ENCODE results near the gene IFNE. TPM values are rescaled to one million over a fixed set of nuclear protein-coding genes. Genes with fewer than 3 reads are reported as not detected.

Gene IFNE
- total RNA-seq, 1 donor from 2014 or later: not detected

GRCh38 chr9:21519855-21520434, 37.8 kb upstream of the IFNE start:
- no peaks in the 10 kb centered on the region for H3K4me1 ChIP-seq
- no peak for DNase-seq (ENCODE audit: low spot score)
- no peak overlapping the region for H3K4me3 ChIP-seq
- H3K9ac ChIP-seq: no peak overlapping the region
- Mint-ChIP-seq H3K4me1 (no peaks in the 10 kb centered on the region), H3K27me3 (ENCODE audit: insufficient read depth, low read depth) (no peaks in the 10 kb centered on the region), H3K27ac (no peak overlapping the region), H3K4me3 (no peak overlapping the region), H3K36me3 (no peaks in the 10 kb centered on the region), H3K9me3 (peaks cover 3% of the 10 kb centered on the region)
- H3K27me3 ChIP-seq: no peaks in the 10 kb centered on the region
- no peaks in the 10 kb centered on the region for H3F3A ChIP-seq (ENCODE audit: low read depth)
- H3K9me3 ChIP-seq (ENCODE audit: low read depth): no peaks in the 10 kb centered on the region
- no peak for TF ChIP-seq CTCF (IDR thresholded peaks at IDR 0.05)
- no peak for TF ChIP-seq EZH2 (IDR thresholded peaks at IDR 0.05)
- no peak for TF ChIP-seq EZH2phosphoT487 (IDR thresholded peaks at IDR 0.05)
- no peaks in the 10 kb centered on the region for H3K36me3 ChIP-seq
- no peak overlapping the region for H2AFZ ChIP-seq (replicated peaks)
- H4K20me1 ChIP-seq (ENCODE audit: low read depth): no peaks in the 10 kb centered on the region
- H3K4me2 ChIP-seq: no peak overlapping the region
- H3K27ac ChIP-seq: no peak overlapping the region
- no peaks in the 10 kb centered on the region for H3K79me2 ChIP-seq (ENCODE audit: low read depth)

GRCh38 chr9:21516796-21517195, 34.7 kb upstream of the IFNE start:
- H3K27me3 Mint-ChIP-seq (ENCODE audit: insufficient read depth, low read depth): no peaks in the 10 kb centered on the region
- H3K4me3 ChIP-seq: no peak overlapping the region
- no peak for TF ChIP-seq EZH2 (IDR thresholded peaks at IDR 0.05)
- no peak overlapping the region for H3K4me3 Mint-ChIP-seq
- H4K20me1 ChIP-seq (ENCODE audit: low read depth): no peaks in the 10 kb centered on the region
- no peaks in the 10 kb centered on the region for H3K79me2 ChIP-seq (ENCODE audit: low read depth)
- H3K27ac ChIP-seq: no peak overlapping the region
- no peaks in the 10 kb centered on the region for H3K36me3 Mint-ChIP-seq
- peaks cover 3% of the 10 kb centered on the region for H3K9me3 Mint-ChIP-seq
- no peak overlapping the region for H2AFZ ChIP-seq (replicated peaks)
- H3K4me1 Mint-ChIP-seq: no peaks in the 10 kb centered on the region
- no peaks in the 10 kb centered on the region for H3K27me3 ChIP-seq
- no peak overlapping the region for H3K9ac ChIP-seq
- H3K4me2 ChIP-seq: no peak overlapping the region
- no peak for DNase-seq (ENCODE audit: low spot score)
- H3K27ac Mint-ChIP-seq: peak overlapping the region; percentile 27
- no peaks in the 10 kb centered on the region for H3K9me3 ChIP-seq (ENCODE audit: low read depth)
- H3F3A ChIP-seq (ENCODE audit: low read depth): no peaks in the 10 kb centered on the region
- H3K36me3 ChIP-seq: no peaks in the 10 kb centered on the region
- H3K4me1 ChIP-seq: no peaks in the 10 kb centered on the region

GRCh38 chr9:21513431-21513830, 31.3 kb upstream of the IFNE start:
- no peak overlapping the region for H2AFZ ChIP-seq (replicated peaks)
- H3K4me1 Mint-ChIP-seq: no peaks in the 10 kb centered on the region
- H3K9me3 Mint-ChIP-seq: no peaks in the 10 kb centered on the region
- H3K4me2 ChIP-seq: no peak overlapping the region
- no peaks in the 10 kb centered on the region for H4K20me1 ChIP-seq (ENCODE audit: low read depth)
- no peak overlapping the region for H3K27ac ChIP-seq
- no peaks in the 10 kb centered on the region for H3K9me3 ChIP-seq (ENCODE audit: low read depth)
- H3K79me2 ChIP-seq (ENCODE audit: low read depth): no peaks in the 10 kb centered on the region
- no peak overlapping the region for H3K4me3 Mint-ChIP-seq
- TF ChIP-seq EZH2phosphoT487 (IDR thresholded peaks at IDR 0.05): no peak
- no peak for TF ChIP-seq CTCF (IDR thresholded peaks at IDR 0.05)
- TF ChIP-seq EZH2 (IDR thresholded peaks at IDR 0.05): no peak
- H3K36me3 ChIP-seq: no peaks in the 10 kb centered on the region
- H3K4me3 ChIP-seq: no peak overlapping the region
- no peaks in the 10 kb centered on the region for H3K27me3 ChIP-seq
- no peak for DNase-seq (ENCODE audit: low spot score)
- H3K27me3 Mint-ChIP-seq (ENCODE audit: insufficient read depth, low read depth): no peaks in the 10 kb centered on the region
- no peak overlapping the region for H3K27ac Mint-ChIP-seq
- H3K4me1 ChIP-seq: no peaks in the 10 kb centered on the region
- H3F3A ChIP-seq (ENCODE audit: low read depth): no peaks in the 10 kb centered on the region
- no peak overlapping the region for H3K9ac ChIP-seq
- H3K36me3 Mint-ChIP-seq: no peaks in the 10 kb centered on the region

- H3K4me2 ChIP-seq: no peak overlapping the region
- no peaks in the 10 kb centered on the region for H3K79me2 ChIP-seq (ENCODE audit: low read depth)
- no peak overlapping the region for H3K27ac Mint-ChIP-seq
- DNase-seq (ENCODE audit: low spot score): no peak
- H4K20me1 ChIP-seq (ENCODE audit: low read depth): no peaks in the 10 kb centered on the region
- no peak for TF ChIP-seq EZH2 (IDR thresholded peaks at IDR 0.05)
- no peaks in the 10 kb centered on the region for H3K9me3 Mint-ChIP-seq
- no peak overlapping the region for H2AFZ ChIP-seq (replicated peaks)
- H3K27ac ChIP-seq: no peak overlapping the region
- no peaks in the 10 kb centered on the region for H3K4me1 Mint-ChIP-seq
- no peak overlapping the region for H3K9ac ChIP-seq
- H3K9me3 ChIP-seq (ENCODE audit: low read depth): no peaks in the 10 kb centered on the region
- no peaks in the 10 kb centered on the region for H3F3A ChIP-seq (ENCODE audit: low read depth)
- no peak overlapping the region for H3K4me3 Mint-ChIP-seq
- no peak overlapping the region for H3K4me3 ChIP-seq
- no peaks in the 10 kb centered on the region for H3K27me3 Mint-ChIP-seq (ENCODE audit: insufficient read depth, low read depth)
- H3K27me3 ChIP-seq: no peaks in the 10 kb centered on the region
- no peaks in the 10 kb centered on the region for H3K4me1 ChIP-seq
- H3K36me3 Mint-ChIP-seq: no peaks in the 10 kb centered on the region
- H3K36me3 ChIP-seq: no peaks in the 10 kb centered on the region
Observed at GRCh38 chr9:21510806-21511205, 28.7 kb upstream of the IFNE start.
